Heart right ventricle (tissue), 16 donors: ENCODE measurements around the gene KCTD14. TPM values are rescaled to one million over a fixed set of nuclear protein-coding genes. Genes with fewer than 3 reads are reported as not detected.
"Not testable (repeated sequence)": the region's sequence is repeated elsewhere in the genome, so short reads cannot be mapped to it uniquely, and the experiment has no call there.

Source experiments
- ATAC-seq, 8 donors: fragments of 200-7000 bp; cut with Tn5 transposase; one replicate each; pipeline ENCODE4 v1.9.1; 2020; ENCODE audit warnings: mild to moderate bottlenecking in 8 of 8, moderate library complexity in 8 of 8, moderate number of reproducible peaks in 1 of 8
- DNase-seq, 2 donors: peaks; one replicate each; pipeline ENCODE4 v3.0.0-alpha.2; 2020
- H3K27ac ChIP-seq, 10 donors: fragments of 200-600 bp; sonication (generic) in 2 of 10; one replicate each; pipeline versions ENCODE4 v1.5.0 to v1.8.0; 2020 to 2022; ENCODE audit warnings: mild to moderate bottlenecking in 3 of 10
- H3K27me3 ChIP-seq, 7 donors: fragments of 200-600 bp; one replicate each; pipeline ENCODE4 v1.8.0; 2021 to 2022; ENCODE audit warnings: mild to moderate bottlenecking in 2 of 7
- H3K36me3 ChIP-seq, 9 donors: fragments of 200-600 bp; sonication (generic) in 1 of 9; one replicate each; pipeline versions ENCODE4 v1.5.0 to v1.8.0; 2020 to 2022; ENCODE audit warnings: mild to moderate bottlenecking in 2 of 9
- H3K4me1 ChIP-seq, 9 donors: fragments of 200-600 bp; sonication (generic) in 1 of 9; one replicate each; pipeline versions ENCODE4 v1.5.0 to v1.8.0; 2020 to 2022; ENCODE audit warnings: mild to moderate bottlenecking in 4 of 9
- H3K4me3 ChIP-seq, 10 donors: fragments of 200-600 bp; sonication (generic) in 2 of 10; one replicate each; pipeline versions ENCODE4 v1.5.0 to v1.8.0; 2020 to 2022; ENCODE audit warnings: mild to moderate bottlenecking in 7 of 10, moderate library complexity in 2 of 10
- H3K9me3 ChIP-seq, 11 donors: fragments of 200-600 bp in 10 of 11; sonication (generic) in 2 of 11; one replicate each; pipeline versions ENCODE4 v1.5.0 to v1.8.0; 2013 to 2022; ENCODE audit warnings: mild to moderate bottlenecking in 2 of 11, control low read depth in 1 of 11, moderate library complexity in 1 of 11
- CTCF ChIP-seq, 9 donors: fragments of 200-600 bp; sonication (generic) in 2 of 9; IDR thresholded peaks; one replicate each; pipeline versions ENCODE4 v1.5.0 to v1.8.0; 2021 to 2022; ENCODE audit warnings: antibody characterized with exemption in 9 of 9, mild to moderate bottlenecking in 5 of 9, moderate library complexity in 1 of 9
- WGBS, 2 donors: extraction: QIAGEN DNeasy Blood & Tissue Kit; methylation state at CpG; one replicate each; pipeline ENCODE4 v1.1.7; 2013; ENCODE audit warnings: inconsistent platforms in 1 of 2; 5-methylcytosine and 5-hydroxymethylcytosine counted together
- intact Hi-C, 10 donors: fragments of 100-400 bp; cut with DNase I; formaldehyde crosslinking; loops; one replicate each; pipeline versions ENCODE4 v1.11.1 to v1.14.2; 2022
- polyA plus RNA-seq, 2 donors: library from polyadenylated mRNA; stranded (reverse); fragments of 200-250 nt; gene quantifications; one replicate each; pipeline ENCODE4 v1.2.3, GENCODE V29; 2013
- total RNA-seq, 10 donors: library from RNA; stranded (reverse); fragmentation: NEBNext Ultra II Directional in 3 of 10; extraction: Animal tissue kit (Norgen Biotek cat#: 25700) in 3 of 10; gene quantifications; one replicate each; pipeline versions ENCODE4 v1.2.1 to v1.2.4, GENCODE V29; 2021 to 2023
- donor health status: Arrhythmogenic right ventricular cardiomyopathy.
- donor health status: ischemic (EF 13 %, LVEDD 7.1; RV severe dilation, severe dysfunction).
- donor health status: healthy with polysubstance abuse.
- donor health status: DM: no; HTN: yes; CAD: no.
- donor health status: DM: no; HTN: no; CAD: no.
- donor health status: ischemic (EF 25% LVEDD 6.9; RV normal size, moderate dysfunction).
- donor health status: ischemic (EF 25% LVEDD 5.7; RV mildly dilated, moderate dysfunction).
- donor health status: healthy.
- donor health status: DM: yes; HTN: yes; CAD: no.
- donor health status: Ischemic cardiomyopathy.
- donor health status: ischemic (EF 35%, LVEDD 5.7; RV mildly dilated, moderate dysfunction).
- donor health status: nonischemic (EF 11% LVEDD 7.7; RV severe dilation, severe dysfunction).
- donor health status: DM: yes; HTN: yes; CAD: no.
- donor health status: PGD.
- donor health status: ischemic (EF 29% LVEDD 5.4; RV normal size, mild dysfunction).
- donor health status: nonischemic (EF 23%, LVEDD 6.1; RV moderate dilation, normal function).

Gene KCTD14
- total and polyA plus RNA-seq, 12 donors: 0.15 to 0.53 (median 0.21) TPM; not detected in 1

- TF ChIP-seq CTCF (IDR thresholded peaks at IDR 0.05): no peak
- DNase-seq: no peak
- peaks cover 0 to 12% (median 5%) of the 10 kb centered on the region in 9 donors for H3K4me1 ChIP-seq
- peaks cover 0 to 15% (median 6%) of the 10 kb centered on the region in 7 donors for H3K27me3 ChIP-seq
- no peak overlapping the region for H3K27ac ChIP-seq
- intact Hi-C loops: no loop called here
- no peaks in the 10 kb centered on the region for H3K9me3 ChIP-seq
- no peak overlapping the region for H3K4me3 ChIP-seq
- H3K36me3 ChIP-seq: no peaks in the 10 kb centered on the region
- WGBS, 2 donors: 30 to 42% methylated on average over 3 of the region's 3 CpGs
- ATAC-seq: no peak
Measured at GRCh38 chr11:78020246-78020645, 2.8 kb downstream of the KCTD14 start.

GRCh38 chr11:78019808-78020207 is 3.3 kb downstream of the KCTD14 start:
- DNase-seq (no peak), ATAC-seq (no peak)
- H3K4me1 ChIP-seq: peaks cover 0 to 12% (median 5%) of the 10 kb centered on the region in 9 donors
- intact Hi-C loops: no loop called here
- peaks cover 0 to 15% (median 6%) of the 10 kb centered on the region in 7 donors for H3K27me3 ChIP-seq
- no peak overlapping the region for H3K4me3 ChIP-seq
- H3K27ac ChIP-seq: no peak overlapping the region
- no peaks in the 10 kb centered on the region for H3K36me3 ChIP-seq
- TF ChIP-seq CTCF (IDR thresholded peaks at IDR 0.05): no peak
- H3K9me3 ChIP-seq: no peaks in the 10 kb centered on the region
- 62 to 69% methylated on average over 4 of the region's 4 CpGs for WGBS, 2 donors

DNA sequence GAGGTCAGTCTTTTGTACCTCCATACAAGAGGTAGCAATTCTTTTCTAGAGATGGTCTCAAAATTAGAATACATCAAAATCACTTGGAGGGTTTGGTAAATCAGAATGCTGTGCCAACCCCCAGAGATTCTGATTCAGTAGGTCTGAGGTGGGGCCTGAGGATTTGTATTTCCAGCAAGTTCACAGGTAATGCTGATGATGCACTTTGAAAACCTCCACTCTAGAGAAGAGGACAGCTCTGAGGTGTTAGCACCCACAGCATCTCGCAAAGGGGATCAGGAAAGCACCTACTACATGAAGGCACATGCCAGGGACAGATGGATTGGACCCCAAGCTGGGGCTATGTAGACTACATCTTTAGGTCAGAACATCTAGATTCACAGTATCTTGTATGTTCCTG is 7.2 kb downstream of the KCTD14 start:
- Histone ChIP-seq H3K27ac (no peak overlapping the region), H3K27me3 (no peaks in the 10 kb centered on the region), H3K9me3 (no peaks in the 10 kb centered on the region), H3K4me3 (no peak overlapping the region), H3K4me1 (no peaks in the 10 kb centered on the region), H3K36me3 (no peaks in the 10 kb centered on the region)
- WGBS, 2 donors: 96 to 100% methylated on average over 1 of the region's 1 CpG
- no peak for DNase-seq
- no peak for TF ChIP-seq CTCF (IDR thresholded peaks at IDR 0.05)
- intact Hi-C loops: no loop called here
- ATAC-seq: no peak

- H3K27me3 ChIP-seq, H3K27ac ChIP-seq, ATAC-seq, H3K4me1 ChIP-seq, H3K36me3 ChIP-seq, H3K9me3 ChIP-seq, DNase-seq, H3K4me3 ChIP-seq, intact Hi-C loops: not testable (repeated sequence)
- WGBS, 2 donors: 74 to 82% methylated on average over 6 of the region's 6 CpGs
Measured at GRCh38 chr11:78014937-78015520, 8.0 kb downstream of the KCTD14 start.

GRCh38 chr11:78011301-78011700 is 11.8 kb downstream of the KCTD14 start:
- DNase-seq (no peak), ATAC-seq (no peak)
- no peak overlapping the region for H3K4me3 ChIP-seq
- H3K4me1 ChIP-seq: no peaks in the 10 kb centered on the region
- H3K9me3 ChIP-seq: no peaks in the 10 kb centered on the region
- TF ChIP-seq CTCF (IDR thresholded peaks at IDR 0.05): no peak
- no peaks in the 10 kb centered on the region for H3K27me3 ChIP-seq
- WGBS, 2 donors: 82% methylated on average over 2 of the region's 2 CpGs
- H3K27ac ChIP-seq: no peak overlapping the region
- intact Hi-C loops: no loop called here
- H3K36me3 ChIP-seq: no peaks in the 10 kb centered on the region
